ENCODE data around the gene PDE6A. TPM values are rescaled to one million over a fixed set of nuclear protein-coding genes. Genes with fewer than 3 reads are reported as not detected.

Gene PDE6A
- total and polyA plus RNA-seq, 2 of the 8 experiments (the other 6 are each of a cell fraction or from before 2014, with no cell fraction given): not detected

GRCh38 chr5:149966946-149967345 lies 22.4 kb upstream of the PDE6A start:
- DNase-seq (ENCODE audit: low read depth in 1 of 2, low spot score in 2 of 2) (no peak), FAIRE-seq (no peak)
- Histone ChIP-seq H3K36me3 (ENCODE audit: control insufficient read depth in 2 of 4, insufficient read depth in 4 of 4, low read length in 3 of 4) (no peaks in the 10 kb centered on the region), H3K56ac (replicated peaks; ENCODE audit: insufficient read length, low read depth, low read length) (no peak overlapping the region), H2BK15ac (ENCODE audit: low read length) (no peak overlapping the region), H3K27ac (ENCODE audit: low read depth, low read length) (no peak overlapping the region), H2AK5ac (ENCODE audit: low read depth, low read length) (no peak overlapping the region), H4K5ac (ENCODE audit: insufficient read length, low read depth, low read length) (no peak overlapping the region), H3K18ac (ENCODE audit: extremely low read depth, low read length) (no peak overlapping the region), H4K91ac (replicated peaks; ENCODE audit: insufficient read length, low read length) (no peak overlapping the region), H3K9ac (replicated peaks in 1 of 4; ENCODE audit: extremely low read depth in 1 of 4, low read depth in 3 of 4, low read length in 3 of 4) (0 out of 7 replicates have a peak overlapping the region, but pooled peaks of 1 of the 4 experiments have one; percentile 18), H2BK120ac (replicated peaks; ENCODE audit: low read depth, low read length) (no peak overlapping the region), H3K14ac (ENCODE audit: insufficient read length) (no peak overlapping the region), H4K8ac (ENCODE audit: extremely low read depth, insufficient read depth, low read length) (no peak overlapping the region), H3K23me2 (ENCODE audit: low read depth, low read length) (no peaks in the 10 kb centered on the region), H3K27me3 (replicated peaks in 1 of 4; ENCODE audit: control insufficient read depth in 3 of 4, extremely low read depth in 1 of 4, insufficient read depth in 3 of 4, low read length in 3 of 4) (peaks cover 0 to under 1% (median 0%) of the 10 kb centered on the region in 4 experiments; a peak in 1 of 7 replicates), H3K4me1 (replicated peaks in 1 of 4; ENCODE audit: control insufficient read depth in 3 of 4, insufficient read depth in 4 of 4, low read length in 3 of 4) (no peaks in the 10 kb centered on the region), H3K4ac (replicated peaks; ENCODE audit: insufficient read length, low read depth, low read length) (no peak overlapping the region), H2BK20ac (ENCODE audit: low read length) (no peak overlapping the region), H3K9me3 (ENCODE audit: insufficient read depth in 2 of 2, low read depth in 1 of 2, low read length in 1 of 2) (no peaks in the 10 kb centered on the region), H2BK5ac (ENCODE audit: low read depth, low read length) (no peak overlapping the region), H3K4me3 (ENCODE audit: extremely low read depth in 1 of 4, insufficient read depth in 2 of 4, low read depth in 3 of 4, low read length in 4 of 4) (no peak overlapping the region), H4K20me1 (replicated peaks in 1 of 2; ENCODE audit: control insufficient read depth in 1 of 2, insufficient read depth in 2 of 2, low read length in 2 of 2) (peaks cover 0 to under 1% of the 10 kb centered on the region in 2 experiments), H2BK12ac (ENCODE audit: low read depth, low read length) (no peak overlapping the region), H2AFZ (ENCODE audit: low read length) (no peak overlapping the region), H3K23ac (ENCODE audit: insufficient read length) (no peak overlapping the region), H3K79me2 (ENCODE audit: control insufficient read depth in 1 of 2, insufficient read depth in 2 of 2, low read length in 2 of 2) (no peaks in the 10 kb centered on the region), H3K4me2 (ENCODE audit: insufficient read depth in 1 of 2, low read depth in 2 of 2, low read length in 2 of 2) (no peak overlapping the region), H3K79me1 (ENCODE audit: low read depth, low read length) (no peaks in the 10 kb centered on the region)
- CTCF ChIA-PET (ENCODE audit: partially characterized antibody): interaction anchor here (0.6 to 6.8 kb wide), 9 partner anchors 9 to 671 kb away, joined by 3 to 41 read pairs (median 4); no protein-coding TSS in a partner anchor
- WGBS, 2 experiments (ENCODE audit: extremely low coverage in 1 of 2, insufficient coverage in 1 of 2, insufficient read length in 1 of 2, insufficient replicate concordance in 2 of 2, low coverage in 1 of 2, low lambda C conversion rate in 2 of 2, missing lambda C conversion rate in 1 of 2): 97% methylated on average over 3 of the region's 3 CpGs; no CpG with 5 or more reads in 1 of the 2 experiments
- POLR2A ChIA-PET (ENCODE audit: partially characterized antibody): no interaction called here
- TF ChIP-seq RNF2 (IDR thresholded peaks at IDR 0.05; ENCODE audit: borderline replicate concordance, low read depth, low read length, missing control alignments, poor library complexity, severe bottlenecking) (no peak), NANOG (IDR thresholded peaks at IDR 0.05; ENCODE audit: insufficient read depth, low read depth, low read length, poor library complexity, severe bottlenecking) (no peak), BCL11A (IDR thresholded peaks at IDR 0.05; ENCODE audit: low read depth in 2 of 2, low read length in 2 of 2) (no peak), ASH2L (IDR thresholded peaks at IDR 0.05; ENCODE audit: low read length) (no peak), NRF1 (IDR thresholded peaks at IDR 0.05; ENCODE audit: low read depth, low read length) (no peak), RAD21 (IDR thresholded peaks at IDR 0.05 in 1 of 2, conservative IDR thresholded peaks at IDR 0.05 in 1 of 2; ENCODE audit: low read depth in 2 of 2, low read length in 2 of 2) (no peak), RBBP5 (IDR thresholded peaks at IDR 0.05; ENCODE audit: borderline replicate concordance, low read depth, low read length) (no peak), HDAC6 (IDR thresholded peaks at IDR 0.05; ENCODE audit: low read depth, low read length) (no peak), POLR2AphosphoS5 (IDR thresholded peaks at IDR 0.05; ENCODE audit: low read depth, low read length) (no peak), TEAD4 (IDR thresholded peaks at IDR 0.05; ENCODE audit: low read depth, low read length) (no peak)
